SK-N-MC (cell line): ENCODE results near the gene ITPRIP.

Experiments
- DNase-seq: peaks from one replicate; pipeline ENCODE4 v3.0.0-alpha.2; 2011; ENCODE audit warnings: low read depth, low spot score
- H3K27ac ChIP-seq: fragments of 200-600 bp; sonication (generic); 2 replicates; pipeline ENCODE4 v1.5.1; 2016; ENCODE audit warnings: mixed run types
- H3K36me3 ChIP-seq: fragments of 200-600 bp; sonication (generic); 2 replicates; pipeline ENCODE4 v1.6.1; 2017; ENCODE audit warnings: antibody characterized with exemption, low read length, mixed read lengths; ENCODE audit not compliant: insufficient read depth
- H3K4me3 ChIP-seq: fragments of 200-600 bp; sonication (generic); 2 replicates; pipeline ENCODE4 v1.5.1; 2016
- H3K9ac ChIP-seq: fragments of 200-600 bp; sonication (generic); 2 replicates; pipeline ENCODE4 v1.8.0; 2017; ENCODE audit warnings: mixed run types, mixed read lengths; ENCODE audit not compliant: insufficient read length
- H3K9me3 ChIP-seq: fragments of 200-600 bp; sonication (generic); 2 replicates; pipeline ENCODE4 v1.6.1; 2017; ENCODE audit warnings: low read depth, mild to moderate bottlenecking, antibody characterized with exemption, low read length, moderate library complexity, mixed read lengths
- EZH2 ChIP-seq: fragments of 200-600 bp; sonication (generic); IDR thresholded peaks from one replicate; pipeline ENCODE4 v1.6.1; 2017; ENCODE audit warnings: antibody characterized with exemption
- FOXP2 ChIP-seq: optimal IDR thresholded peaks from 2 replicates; pipeline ENCODE3; 2011; ENCODE audit warnings: mild to moderate bottlenecking, moderate library complexity; ENCODE audit not compliant: insufficient read depth; ENCODE audit errors: extremely low read length, control extremely low read depth
- POLR2AphosphoS5 ChIP-seq: IDR thresholded peaks from 2 replicates; pipeline ENCODE4 v1.6.1; 2012; ENCODE audit warnings: mild to moderate bottlenecking, low read depth, low read length, borderline replicate concordance

The ITPRIP gene

DNA sequence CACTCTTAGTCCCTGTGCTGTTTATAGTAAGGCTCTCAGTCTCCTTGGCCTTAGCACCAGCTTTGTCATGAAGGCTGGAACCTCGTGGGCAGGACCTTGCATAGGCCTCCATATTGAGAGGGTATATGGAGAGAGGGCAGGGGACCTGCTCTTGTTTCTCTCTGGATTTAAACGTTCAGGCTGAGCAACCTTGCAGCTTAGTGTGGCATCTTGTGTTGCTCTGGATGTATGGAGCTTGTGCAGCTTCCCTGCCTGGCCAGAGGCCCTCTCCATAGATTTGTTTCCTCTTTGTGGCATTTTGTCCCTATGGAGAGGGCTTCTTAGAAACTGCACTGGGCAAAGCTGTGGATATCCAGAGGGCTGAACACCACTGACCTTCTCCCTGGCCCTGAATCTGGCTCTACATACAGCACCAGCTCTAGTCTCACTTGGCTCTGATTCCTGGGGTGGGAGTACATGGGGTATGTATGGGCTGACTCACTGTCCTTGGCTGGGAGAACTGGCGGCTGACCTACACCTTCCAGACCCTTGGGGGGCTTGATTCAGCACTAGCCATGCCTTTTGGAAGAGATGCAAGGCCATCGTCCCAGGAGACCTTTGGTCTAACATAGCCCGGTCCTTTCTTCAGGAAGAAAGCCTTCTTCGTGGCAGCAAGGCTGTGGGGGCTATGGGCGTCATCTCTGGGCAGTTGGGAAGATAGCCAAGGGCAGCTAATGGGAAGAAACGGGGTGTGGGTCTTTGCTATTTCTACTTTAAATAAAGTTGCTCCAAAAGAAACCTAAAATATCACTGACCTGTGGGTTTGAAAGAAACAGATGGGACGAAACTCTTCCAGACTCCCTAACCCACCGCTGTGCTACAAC is 30.5 kb downstream of the ITPRIP start:
- no peak overlapping the region for H3K9ac ChIP-seq
- no peaks in the 10 kb centered on the region for H3K36me3 ChIP-seq
- no peak for DNase-seq
- TF ChIP-seq POLR2AphosphoS5 (no peak), FOXP2 (no peak), EZH2 (no peak)
- no peaks in the 10 kb centered on the region for H3K9me3 ChIP-seq
- no peak overlapping the region for H3K4me3 ChIP-seq
- no peak overlapping the region for H3K27ac ChIP-seq

DNA sequence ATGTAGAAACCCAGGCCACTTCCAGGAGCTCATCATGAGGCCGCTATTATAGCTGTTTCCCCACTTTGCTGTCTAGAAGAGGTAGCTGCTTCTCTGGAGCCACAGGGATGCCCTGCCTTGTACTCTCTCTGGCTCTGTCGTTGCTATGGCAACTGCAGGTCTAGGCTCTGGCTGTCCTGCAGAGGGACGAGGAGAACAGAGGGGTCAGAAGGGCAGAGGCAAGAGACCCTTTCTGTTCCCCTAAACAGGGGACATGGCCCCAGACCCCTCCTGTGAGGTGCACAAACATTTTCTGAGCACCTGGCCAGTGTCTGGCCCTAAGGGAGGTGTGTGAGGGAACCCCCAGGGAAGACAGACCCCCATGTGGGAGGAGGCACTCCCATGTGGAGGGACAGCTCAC is 31.4 kb downstream of the ITPRIP start:
- Histone ChIP-seq H3K9me3 (no peaks in the 10 kb centered on the region), H3K9ac (no peak overlapping the region), H3K27ac (no peak overlapping the region), H3K4me3 (no peak overlapping the region), H3K36me3 (no peaks in the 10 kb centered on the region)
- TF ChIP-seq FOXP2 (no peak), EZH2 (no peak), POLR2AphosphoS5 (no peak)
- DNase-seq: no peak

DNA sequence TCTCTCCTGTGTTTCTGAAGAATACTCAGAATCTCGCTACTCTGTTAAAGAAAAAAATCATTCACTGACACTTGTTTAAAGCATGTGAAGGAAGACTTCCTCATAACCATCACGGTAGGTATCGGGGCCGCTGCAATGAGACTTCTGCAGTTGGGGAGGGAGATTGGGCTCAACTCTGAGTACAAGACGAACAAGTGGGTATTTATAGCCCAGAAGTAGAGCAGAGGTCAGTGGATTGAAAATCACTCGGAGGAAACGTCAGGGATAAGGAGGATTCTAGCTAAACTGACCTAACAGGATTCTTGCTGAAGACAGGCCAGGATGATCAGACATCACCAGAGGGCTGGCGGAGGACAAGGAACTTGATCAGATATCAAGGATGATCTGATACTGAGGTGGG is 33.3 kb downstream of the ITPRIP start:
- H3K27ac ChIP-seq: no peak overlapping the region
- H3K9ac ChIP-seq: no peak overlapping the region
- no peak overlapping the region for H3K4me3 ChIP-seq
- H3K36me3 ChIP-seq: no peaks in the 10 kb centered on the region
- no peaks in the 10 kb centered on the region for H3K9me3 ChIP-seq
- TF ChIP-seq FOXP2: no peak
- no peak for TF ChIP-seq EZH2
- no peak for TF ChIP-seq POLR2AphosphoS5
- no peak for DNase-seq

DNA sequence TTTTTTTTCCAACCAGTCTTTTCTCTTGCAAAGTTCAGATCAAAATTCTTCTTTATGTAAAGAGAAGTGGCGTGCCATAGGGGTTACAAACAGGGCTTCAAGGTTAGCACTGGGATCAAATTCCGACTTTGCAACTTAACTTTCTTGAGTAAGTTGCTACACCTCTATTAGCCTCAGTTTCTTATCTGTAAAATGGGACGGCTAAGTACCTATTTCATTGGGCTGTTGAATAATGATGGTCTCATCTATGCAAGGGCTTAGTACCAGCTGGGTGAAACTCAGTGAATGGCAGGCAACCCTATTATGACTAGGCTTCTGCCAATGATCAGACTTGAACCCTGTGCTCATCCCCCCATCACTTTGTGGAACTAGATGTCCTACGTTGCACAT is 33.9 kb downstream of the ITPRIP start:
- Histone ChIP-seq H3K27ac (no peak overlapping the region), H3K4me3 (no peak overlapping the region), H3K9ac (no peak overlapping the region), H3K36me3 (no peaks in the 10 kb centered on the region), H3K9me3 (no peaks in the 10 kb centered on the region)
- no peak for TF ChIP-seq FOXP2
- TF ChIP-seq EZH2: no peak
- no peak for TF ChIP-seq POLR2AphosphoS5
- no peak for DNase-seq

DNA sequence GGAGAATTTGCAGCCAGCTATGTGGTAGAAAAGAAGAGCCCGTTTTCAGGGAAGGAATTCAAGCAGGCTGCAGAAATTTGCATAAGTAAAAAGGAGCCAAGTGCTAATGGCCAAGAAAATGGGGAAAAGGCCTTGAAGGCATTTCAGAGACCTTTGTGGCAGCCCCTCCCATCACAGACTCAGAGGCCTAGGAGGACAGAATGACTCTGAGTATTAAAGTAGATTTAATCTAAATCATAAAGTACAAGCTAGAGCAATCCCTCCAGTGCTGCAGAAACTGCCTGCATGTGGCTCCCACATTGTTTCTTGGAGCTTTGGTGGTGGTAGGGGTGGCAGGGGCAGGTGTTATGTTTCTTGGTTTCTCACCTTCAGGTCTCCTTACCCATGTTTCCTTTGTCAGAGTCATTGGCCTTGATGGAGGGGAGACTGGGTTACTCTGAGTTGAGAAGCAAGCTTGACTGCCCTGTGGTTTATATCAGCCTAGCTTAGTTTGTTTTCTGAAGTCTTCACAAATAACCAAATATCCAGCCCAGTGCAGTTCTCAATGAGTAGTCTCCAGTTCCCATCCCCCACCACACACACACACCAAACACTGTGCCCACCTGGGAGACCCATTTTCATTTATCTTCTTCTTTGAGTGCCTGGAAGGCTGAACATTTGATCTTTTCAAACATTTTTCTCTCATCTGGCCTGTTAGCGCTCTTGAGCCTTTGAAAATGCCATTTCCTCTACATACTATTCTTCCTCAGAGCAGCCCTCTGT is 34.5 kb downstream of the ITPRIP start:
- TF ChIP-seq POLR2AphosphoS5 (no peak), EZH2 (no peak), FOXP2 (no peak)
- no peak overlapping the region for H3K9ac ChIP-seq
- DNase-seq: no peak
- no peaks in the 10 kb centered on the region for H3K9me3 ChIP-seq
- no peak overlapping the region for H3K27ac ChIP-seq
- H3K36me3 ChIP-seq: no peaks in the 10 kb centered on the region
- no peak overlapping the region for H3K4me3 ChIP-seq

DNA sequence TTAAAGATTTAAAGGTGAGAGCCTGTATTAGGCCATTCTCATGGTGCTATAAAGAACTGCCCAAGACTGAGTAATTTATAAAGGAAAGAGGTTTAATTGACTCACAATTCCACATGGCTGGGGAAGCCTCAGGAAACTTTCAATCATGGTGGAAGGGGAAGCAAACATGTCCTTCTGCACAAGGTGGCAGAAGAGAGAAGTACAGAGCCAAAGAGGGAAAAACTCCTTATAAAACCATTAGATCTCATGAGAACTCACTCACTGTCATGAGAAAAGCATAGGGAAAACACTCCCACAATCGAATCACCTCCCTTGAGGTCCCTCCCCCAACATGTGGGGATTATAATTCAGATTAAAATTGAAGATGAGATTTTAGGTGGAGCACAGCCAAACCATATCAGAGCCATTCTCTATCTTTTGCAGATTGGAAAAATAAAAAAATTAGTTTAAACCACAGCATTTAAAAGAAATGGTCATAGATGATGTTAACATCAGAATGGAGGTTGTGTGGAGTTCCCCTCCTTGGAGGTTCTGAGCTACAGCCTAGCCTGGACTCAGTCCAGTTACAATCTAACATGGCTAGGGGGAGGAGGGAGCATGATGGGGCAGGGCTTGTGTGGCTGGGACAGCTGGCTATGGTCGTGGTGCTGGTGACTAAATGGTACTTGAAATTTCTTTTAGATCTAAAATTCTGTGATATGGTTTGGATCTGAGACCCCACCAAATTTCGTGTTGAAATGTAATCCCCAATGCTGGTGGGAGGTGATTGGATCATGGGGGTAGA is 36.2 kb downstream of the ITPRIP start:
- no peak for DNase-seq
- no peak overlapping the region for H3K27ac ChIP-seq
- no peaks in the 10 kb centered on the region for H3K36me3 ChIP-seq
- no peak overlapping the region for H3K4me3 ChIP-seq
- no peak overlapping the region for H3K9ac ChIP-seq
- no peak for TF ChIP-seq FOXP2
- TF ChIP-seq EZH2: no peak
- no peak for TF ChIP-seq POLR2AphosphoS5
- no peaks in the 10 kb centered on the region for H3K9me3 ChIP-seq

DNA sequence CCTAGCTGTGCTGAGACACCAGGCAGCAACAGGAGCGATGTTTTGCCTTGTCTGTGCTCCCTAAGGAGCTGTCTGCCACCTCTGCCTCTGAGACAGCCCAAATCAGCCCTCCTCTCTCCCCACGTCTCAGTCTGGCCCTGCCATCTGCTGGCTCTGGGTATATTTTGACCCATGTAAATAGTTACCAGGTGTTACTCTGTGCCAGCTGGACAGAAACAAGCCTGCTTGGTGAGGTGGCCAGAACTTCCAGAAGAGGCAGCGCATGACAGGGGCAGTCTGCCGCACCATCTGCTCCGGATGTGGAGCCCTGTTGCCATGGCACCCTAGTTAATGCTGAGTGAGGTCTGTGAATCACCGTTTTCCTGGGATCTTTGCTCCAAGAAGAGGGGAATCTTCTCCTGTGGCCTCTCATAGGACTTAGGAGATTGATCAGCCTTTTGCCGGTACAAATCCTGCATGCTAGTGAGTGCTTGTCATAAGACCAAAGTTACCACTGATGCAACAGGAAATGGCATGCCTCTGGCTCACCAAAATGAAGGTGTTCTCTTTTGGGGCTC is 37.5 kb downstream of the ITPRIP start:
- no peak overlapping the region for H3K27ac ChIP-seq
- H3K36me3 ChIP-seq: no peaks in the 10 kb centered on the region
- no peak for DNase-seq
- H3K9ac ChIP-seq: no peak overlapping the region
- no peaks in the 10 kb centered on the region for H3K9me3 ChIP-seq
- no peak for TF ChIP-seq FOXP2
- TF ChIP-seq POLR2AphosphoS5: no peak
- H3K4me3 ChIP-seq: no peak overlapping the region

DNA sequence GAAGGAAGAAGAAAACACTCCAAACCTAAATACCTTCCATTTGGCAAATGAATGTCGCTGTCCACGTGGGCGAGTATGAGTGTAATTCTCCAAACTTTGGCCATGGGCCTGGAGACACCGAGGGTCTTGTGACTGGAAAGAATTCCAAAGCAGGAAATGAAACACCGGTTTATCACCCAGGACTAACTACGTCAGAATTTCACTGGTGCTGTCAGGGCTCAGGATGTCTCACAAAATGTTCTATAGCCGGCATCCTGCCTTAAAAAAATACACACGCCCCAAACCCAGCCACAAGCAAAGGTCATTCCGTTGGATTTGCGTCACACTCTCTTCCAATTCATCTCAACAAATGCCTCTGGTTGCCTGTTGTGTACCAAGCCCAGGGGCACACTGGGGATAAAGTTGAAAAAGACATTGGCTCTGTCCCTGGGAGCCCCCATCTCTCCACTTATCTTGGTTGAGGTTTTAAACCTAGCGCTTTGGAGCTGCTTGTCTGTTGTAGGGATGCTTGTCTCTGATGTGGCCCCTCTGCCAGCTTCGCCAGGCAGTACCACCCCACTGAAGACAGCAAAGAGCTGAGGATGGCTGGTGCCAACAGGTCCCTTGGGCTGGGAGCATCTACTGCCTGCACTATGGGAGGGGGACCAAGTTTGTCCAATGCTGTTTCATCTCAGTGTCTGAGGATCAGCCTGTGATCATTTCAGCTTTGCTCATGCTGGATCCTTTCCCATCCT is 38.1 kb downstream of the ITPRIP start:
- Histone ChIP-seq H3K4me3 (no peak overlapping the region), H3K27ac (no peak overlapping the region), H3K36me3 (no peaks in the 10 kb centered on the region), H3K9me3 (no peaks in the 10 kb centered on the region), H3K9ac (no peak overlapping the region)
- no peak for DNase-seq
- TF ChIP-seq EZH2: no peak
